HFF-Myc (cell line): ENCODE results near the gene AKAP8.

Experiments used
- DNase-seq: peaks from one replicate; pipeline ENCODE4 v3.0.0-alpha.2; 2011; ENCODE audit warnings: low read depth; ENCODE audit errors: extremely low read depth
- H3K4me3 ChIP-seq: replicated peaks from 2 replicates; pipeline ENCODE4 v1.5.1; 2011; ENCODE audit warnings: low read depth, mild to moderate bottlenecking, control low read depth, low read length
- TF ChIP-seq, protein P1 (sequence below): IDR thresholded peaks from 2 replicates; pipeline ENCODE4 v1.5.1; 2012; ENCODE audit warnings: mild to moderate bottlenecking, low read depth, low read length, control low read depth; ENCODE audit errors: missing control alignments

The AKAP8 gene

GRCh38 chr19:15332311-15332996, 47.1 kb downstream of the AKAP8 start, which contains the start of gene BRD4:
Gene BRD4 (minus strand): TSS chr19:15332539. CDS start chr19:15273099, 59,440 bp downstream.
- DNase-seq: no peak
- TF ChIP-seq, protein P1, sequence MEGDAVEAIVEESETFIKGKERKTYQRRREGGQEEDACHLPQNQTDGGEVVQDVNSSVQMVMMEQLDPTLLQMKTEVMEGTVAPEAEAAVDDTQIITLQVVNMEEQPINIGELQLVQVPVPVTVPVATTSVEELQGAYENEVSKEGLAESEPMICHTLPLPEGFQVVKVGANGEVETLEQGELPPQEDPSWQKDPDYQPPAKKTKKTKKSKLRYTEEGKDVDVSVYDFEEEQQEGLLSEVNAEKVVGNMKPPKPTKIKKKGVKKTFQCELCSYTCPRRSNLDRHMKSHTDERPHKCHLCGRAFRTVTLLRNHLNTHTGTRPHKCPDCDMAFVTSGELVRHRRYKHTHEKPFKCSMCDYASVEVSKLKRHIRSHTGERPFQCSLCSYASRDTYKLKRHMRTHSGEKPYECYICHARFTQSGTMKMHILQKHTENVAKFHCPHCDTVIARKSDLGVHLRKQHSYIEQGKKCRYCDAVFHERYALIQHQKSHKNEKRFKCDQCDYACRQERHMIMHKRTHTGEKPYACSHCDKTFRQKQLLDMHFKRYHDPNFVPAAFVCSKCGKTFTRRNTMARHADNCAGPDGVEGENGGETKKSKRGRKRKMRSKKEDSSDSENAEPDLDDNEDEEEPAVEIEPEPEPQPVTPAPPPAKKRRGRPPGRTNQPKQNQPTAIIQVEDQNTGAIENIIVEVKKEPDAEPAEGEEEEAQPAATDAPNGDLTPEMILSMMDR: no peak
- H3K4me3 ChIP-seq: peak within 1 kb of the TSS; percentile 90

DNA sequence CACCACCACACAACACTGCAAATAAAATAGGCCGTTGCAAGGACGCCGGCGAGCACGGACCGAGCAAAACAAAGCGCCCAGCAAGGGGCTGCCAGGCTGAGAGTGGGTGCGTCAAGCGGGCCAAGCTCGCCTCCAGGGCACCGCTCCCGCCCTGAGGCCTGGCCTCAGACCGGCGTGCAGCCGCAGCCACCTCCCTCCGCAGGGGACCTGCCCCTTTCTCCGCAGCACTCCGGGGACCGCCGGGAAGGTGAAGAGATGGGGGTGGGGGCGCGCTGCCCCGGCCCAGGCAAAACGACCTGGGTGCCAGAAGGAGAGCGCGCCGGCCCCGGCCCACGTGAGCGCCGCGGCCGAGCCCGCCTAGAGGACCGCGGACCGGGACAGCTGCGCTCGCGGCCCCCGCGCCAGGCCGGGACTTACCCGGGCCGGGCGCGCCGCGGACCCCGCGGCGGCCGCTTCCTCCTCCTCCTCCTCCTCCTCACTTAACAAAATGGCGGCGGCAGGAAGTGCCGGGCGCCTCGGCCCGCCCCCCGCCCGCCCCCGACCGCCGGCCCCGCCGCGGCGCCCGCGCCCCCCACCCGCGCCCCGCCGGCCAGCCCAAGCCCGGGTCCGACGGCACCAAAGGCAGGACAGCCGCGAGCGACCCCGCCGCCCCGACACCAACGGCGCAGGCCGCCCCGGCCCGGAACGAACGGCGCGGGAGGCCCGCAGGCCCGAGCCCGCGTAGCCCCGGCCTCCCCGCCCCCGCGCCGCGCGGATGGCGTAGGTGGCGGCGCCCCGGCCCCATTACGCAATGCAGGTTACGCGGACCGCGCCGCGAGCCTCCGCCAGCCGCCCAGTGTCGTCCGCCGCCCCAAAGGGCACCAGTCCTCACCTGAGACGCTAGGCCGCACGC, 47.9 kb downstream of the AKAP8 start:
- H3K4me3 ChIP-seq: peak overlapping the region; percentile 90
- no peak for DNase-seq
- TF ChIP-seq, protein P1: no peak

DNA sequence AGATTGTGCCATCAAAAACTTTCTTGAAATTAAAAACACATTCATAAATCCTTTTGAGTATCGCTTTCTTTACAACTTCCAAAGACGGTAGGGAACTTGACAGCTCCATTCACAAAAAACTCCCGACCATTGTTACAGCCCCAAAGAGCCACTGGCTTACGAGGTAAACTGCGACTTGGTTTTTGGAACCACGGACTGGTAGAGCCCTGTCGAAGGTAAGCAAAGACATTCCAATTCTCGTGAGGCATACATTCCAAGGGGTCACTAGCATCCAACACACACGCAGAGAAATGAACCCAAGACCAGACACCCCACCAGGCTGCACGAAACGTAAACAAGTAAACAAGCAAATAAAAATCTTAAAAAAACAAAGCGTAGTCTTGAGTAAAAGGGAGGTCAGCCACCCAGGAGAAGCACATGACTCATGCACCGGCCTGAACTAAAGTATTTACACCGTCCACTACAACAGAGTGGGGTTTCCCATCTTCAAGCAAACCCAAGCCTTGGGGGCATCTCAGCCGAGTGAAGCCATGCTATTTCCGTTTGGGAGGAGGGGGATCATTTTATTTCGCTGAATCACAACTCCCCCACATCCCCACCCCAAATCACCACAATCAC, 48.7 kb downstream of the AKAP8 start:
- H3K4me3 ChIP-seq: peak overlapping the region; percentile 90
- DNase-seq: no peak
- TF ChIP-seq, protein P1: no peak

DNA sequence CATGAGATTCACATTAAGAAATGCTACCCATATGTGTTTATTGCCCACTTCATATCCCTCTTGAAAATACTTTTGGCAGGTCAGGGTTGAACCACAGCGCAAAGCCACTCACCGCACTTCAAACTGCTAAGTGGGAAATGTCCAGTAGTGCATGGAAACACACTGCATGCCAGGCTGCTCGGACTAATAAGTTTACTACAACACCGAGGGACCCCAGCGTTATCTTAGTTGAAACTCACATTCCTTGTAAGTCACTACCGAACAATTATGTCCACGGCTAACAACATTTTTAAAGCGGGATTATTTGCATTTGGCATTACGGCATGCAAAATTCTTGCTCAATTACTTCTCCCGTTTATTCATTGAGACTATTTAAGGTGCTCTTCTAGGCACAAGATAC, 51.3 kb downstream of the AKAP8 start:
- DNase-seq: no peak
- TF ChIP-seq, protein P1: no peak
- H3K4me3 ChIP-seq: no peak overlapping the region

DNA sequence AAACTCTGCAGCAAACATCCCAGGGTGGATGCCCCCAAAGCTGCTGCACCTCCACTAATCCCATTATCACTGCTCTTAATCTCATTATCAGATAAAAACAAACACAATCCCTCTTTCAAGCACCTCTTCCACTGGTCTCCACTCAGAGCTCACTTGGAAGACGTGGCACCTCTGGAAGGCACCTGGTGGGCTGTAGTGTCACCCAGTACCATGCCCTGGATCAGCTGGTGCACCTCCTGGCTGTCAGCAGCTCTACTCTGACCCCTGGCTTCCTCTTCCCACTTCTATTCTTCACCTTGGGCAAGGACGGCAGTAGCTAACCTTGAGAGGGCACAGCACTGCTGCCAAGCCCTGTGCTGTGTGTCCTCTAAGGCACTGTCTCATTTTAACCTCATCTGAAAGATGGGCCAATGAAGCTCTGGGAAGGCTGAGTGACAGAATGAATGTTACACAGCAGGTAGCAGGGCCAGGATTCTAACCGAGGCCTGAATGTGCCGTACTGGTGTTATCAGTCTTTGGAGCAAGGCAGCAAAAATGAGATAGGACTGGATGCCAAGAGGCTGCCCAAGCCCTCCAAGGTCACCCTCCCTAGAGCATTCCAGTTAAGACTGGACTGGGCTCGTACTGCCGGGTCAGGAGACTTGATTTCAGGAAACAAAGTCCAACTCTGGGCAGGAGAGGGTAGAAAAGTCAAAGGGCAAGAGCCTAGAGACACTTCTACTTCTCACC, 54.6 kb downstream of the AKAP8 start:
- no peak overlapping the region for H3K4me3 ChIP-seq
- no peak for DNase-seq
- TF ChIP-seq, protein P1: no peak
